Suprapubic skin (tissue), 4 donors: ENCODE data around the gene CISH.

Source experiments
- CTCF ChIP-seq, 2 donors: fragments of 200-600 bp in 1 of 2; fragments of 450-650 bp in 1 of 2; sonication (generic) in 1 of 2; IDR thresholded peaks; one replicate each; pipeline ENCODE4 v1.5.1; 2016 to 2019; ENCODE audit warnings: antibody characterized with exemption in 2 of 2, mild to moderate bottlenecking in 1 of 2, moderate library complexity in 1 of 2
- EP300 ChIP-seq: sonication (generic); formaldehyde crosslinking; IDR thresholded peaks from one replicate; pipeline ENCODE4 v1.6.1; 2017; ENCODE audit warnings: antibody characterized with exemption
- POLR2A ChIP-seq, 2 donors: fragments of 450-650 bp; IDR thresholded peaks; one replicate each; pipeline ENCODE4 v1.6.1; 2017; ENCODE audit warnings: antibody characterized with exemption in 2 of 2, mild to moderate bottlenecking in 2 of 2, moderate library complexity in 2 of 2
- POLR2AphosphoS5 ChIP-seq, 3 donors: sonication (generic); formaldehyde crosslinking; IDR thresholded peaks; one replicate each; pipeline ENCODE4 v1.6.1; 2017; ENCODE audit warnings: antibody characterized with exemption in 3 of 3

GRCh38 chr3:50584391-50584790, 27.2 kb downstream of the CISH start:
- TF ChIP-seq EP300: no peak
- TF ChIP-seq POLR2A (IDR thresholded peaks at IDR 0.05): no peak
- no peak for TF ChIP-seq CTCF (IDR thresholded peaks at IDR 0.05)
- no peak for TF ChIP-seq POLR2AphosphoS5 (IDR thresholded peaks at IDR 0.05)
